GM23248 (cell line): ENCODE measurements around the gene MAGEB2. TPM values are rescaled to one million over a fixed set of nuclear protein-coding genes. Genes with fewer than 3 reads are reported as not detected.
"Not testable (repeated sequence)": the region's sequence is repeated elsewhere in the genome, so short reads cannot be mapped to it uniquely, and the experiment has no call there.

Experiments used
- DNase-seq: peaks from one replicate; pipeline ENCODE4 v3.0.0-alpha.2; 2015
- H2AFZ ChIP-seq: fragments of 200-600 bp; sonication (generic); 2 replicates; pipeline ENCODE4 v1.6.1; 2016; ENCODE audit warnings: antibody characterized with exemption
- H3F3A ChIP-seq: fragments of 200-600 bp; sonication (generic); 2 replicates; pipeline ENCODE4 v1.6.1; 2016; ENCODE audit warnings: mild to moderate bottlenecking, antibody characterized with exemption, mixed run types; ENCODE audit not compliant: insufficient read depth
- H3K27ac ChIP-seq: fragments of 200-600 bp; sonication (generic); 2 replicates; pipeline ENCODE4 v1.5.1; 2016; ENCODE audit warnings: mild to moderate bottlenecking
- H3K27me3 ChIP-seq: fragments of 200-600 bp; sonication (generic); replicated peaks from 2 replicates; pipeline ENCODE4 v1.6.1; 2016; ENCODE audit warnings: mild to moderate bottlenecking; ENCODE audit not compliant: insufficient read depth
- H3K36me3 ChIP-seq: fragments of 200-600 bp; sonication (generic); 2 replicates; pipeline ENCODE4 v1.6.1; 2016; ENCODE audit warnings: low read depth, mild to moderate bottlenecking
- H3K4me1 ChIP-seq: fragments of 200-600 bp; sonication (generic); 2 replicates; pipeline ENCODE4 v1.6.1; 2016; ENCODE audit warnings: mild to moderate bottlenecking; ENCODE audit not compliant: insufficient read depth
- H3K4me2 ChIP-seq: fragments of 200-600 bp; sonication (generic); one replicate; pipeline ENCODE4 v1.6.1; 2016; ENCODE audit warnings: mild to moderate bottlenecking; ENCODE audit not compliant: unreplicated experiment
- H3K4me3 ChIP-seq: fragments of 200-600 bp; sonication (generic); 2 replicates; pipeline ENCODE4 v1.5.1; 2016; ENCODE audit warnings: mild to moderate bottlenecking
- H3K79me2 ChIP-seq: fragments of 200-600 bp; sonication (generic); 2 replicates; pipeline ENCODE4 v1.6.1; 2016; ENCODE audit warnings: mild to moderate bottlenecking; ENCODE audit not compliant: insufficient read depth
- H3K9ac ChIP-seq: fragments of 200-600 bp; sonication (generic); 2 replicates; pipeline ENCODE4 v1.6.1; 2016; ENCODE audit warnings: mild to moderate bottlenecking
- H3K9me2 ChIP-seq: fragments of 200-600 bp; sonication (generic); 2 replicates; pipeline ENCODE4 v1.6.1; 2016; ENCODE audit warnings: mixed run types, mild to moderate bottlenecking, moderate library complexity; ENCODE audit not compliant: insufficient read depth
- H3K9me3 ChIP-seq: fragments of 200-600 bp; sonication (generic); one replicate; pipeline ENCODE4 v1.6.1; 2017; ENCODE audit warnings: low read depth
- H4K20me1 ChIP-seq: fragments of 200-600 bp; sonication (generic); 2 replicates; pipeline ENCODE4 v1.6.0; 2016; ENCODE audit not compliant: insufficient read depth
- EZH2 ChIP-seq: fragments of 200-600 bp; sonication (generic); IDR thresholded peaks from 2 replicates; pipeline ENCODE4 v1.6.1; 2018; ENCODE audit warnings: antibody characterized with exemption, mild to moderate bottlenecking; ENCODE audit not compliant: insufficient read depth, poor library complexity, severe bottlenecking
- EZH2phosphoT487 ChIP-seq: fragments of 200-600 bp; sonication (generic); IDR thresholded peaks from 2 replicates; pipeline ENCODE4 v1.6.1; 2018; ENCODE audit warnings: antibody characterized with exemption, moderate library complexity, mild to moderate bottlenecking, low read depth; ENCODE audit not compliant: insufficient read depth
- WGBS, 2 experiments: methylation state at CpG; one replicate each; pipeline ENCODE4 v1.1.6; 2015 to 2017; ENCODE audit warnings: low lambda C conversion rate in 2 of 2, low coverage in 1 of 2; ENCODE audit errors: missing lambda C conversion rate in 2 of 2; 5-methylcytosine and 5-hydroxymethylcytosine counted together
- in situ Hi-C: fragments of 300-500 bp; cut with MboI; formaldehyde crosslinking; loops from 2 replicates; pipeline ENCODE4 v1.15.0; 2020
- polyA plus RNA-seq: library from polyadenylated mRNA; unstranded; fragments of >200 nt; fragmentation: Nextera tagmentation; extraction: Ambion mirVana; gene quantifications from 2 replicates; pipeline ENCODE4 v1.2.1, GENCODE V29; 2016
- total RNA-seq: library from RNA; depleted of rRNA; stranded (reverse); fragments of >200 nt; shearing (Covaris generic); gene quantifications from 2 replicates; pipeline ENCODE4 v1.2.3, GENCODE V29; 2014

The MAGEB2 gene
- total and polyA plus RNA-seq, 2 experiments from 2014 or later = not detected

DNA sequence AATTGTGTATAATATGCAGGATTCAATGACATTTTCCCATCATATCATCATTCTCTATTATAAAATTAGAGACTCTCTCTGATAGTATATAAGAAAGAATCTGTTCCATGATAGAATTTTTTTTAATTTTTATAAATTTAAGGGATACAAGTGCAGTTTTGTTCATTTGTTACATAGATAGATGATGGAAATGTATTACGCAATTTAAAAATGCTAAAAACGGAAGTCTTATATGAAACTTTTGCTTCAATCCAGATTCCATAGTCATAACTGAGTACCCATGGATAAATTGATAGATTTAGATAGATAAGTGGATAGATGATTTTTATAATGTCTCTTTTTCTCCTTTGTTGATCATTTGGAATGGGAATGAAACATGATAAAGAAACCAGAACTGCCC is 24.9 kb upstream of the MAGEB2 start:
- in situ Hi-C loops = no loop called here
- H3K9ac ChIP-seq = no peak overlapping the region

GRCh38 chrX:30193910-30194309 is 21.5 kb upstream of the MAGEB2 start:
- 37 to 51% methylated on average over 5 to 6 of the region's 6 CpGs for WGBS, 2 experiments
- H3K27me3 ChIP-seq, in situ Hi-C loops: not testable (repeated sequence)

More for the DNA sequence above, 24.9 kb upstream of the MAGEB2 start:
- Histone ChIP-seq H3K36me3 (no peaks in the 10 kb centered on the region), H3K4me1 (no peaks in the 10 kb centered on the region), H3K9me3 (no peaks in the 10 kb centered on the region), H3K79me2 (no peaks in the 10 kb centered on the region), H3K27ac (no peak overlapping the region), H3K4me2 (no peak overlapping the region), H3K27me3 (no peaks in the 10 kb centered on the region), H3K9me2 (no peaks in the 10 kb centered on the region), H3K4me3 (no peak overlapping the region), H3F3A (no peaks in the 10 kb centered on the region), H4K20me1 (no peaks in the 10 kb centered on the region), H2AFZ (no peak overlapping the region)
- 75% methylated on average over 2 of the region's 2 CpGs for WGBS, 2 experiments
- no peak for TF ChIP-seq EZH2
- no peak for TF ChIP-seq EZH2phosphoT487
- no peak for DNase-seq

GRCh38 chrX:30196322-30196721 is 19.0 kb upstream of the MAGEB2 start:
- TF ChIP-seq EZH2 (no peak), EZH2phosphoT487 (no peak)
- H3K4me3 ChIP-seq = no peak overlapping the region
- H3K4me1 ChIP-seq = no peaks in the 10 kb centered on the region
- H4K20me1 ChIP-seq = no peaks in the 10 kb centered on the region
- H3K27me3 ChIP-seq = no peaks in the 10 kb centered on the region; the same call in 1 of the 2 replicates
- in situ Hi-C loops = no loop called here
- H3K36me3 ChIP-seq = no peaks in the 10 kb centered on the region
- no peaks in the 10 kb centered on the region for H3K79me2 ChIP-seq
- H3K9me2 ChIP-seq = no peaks in the 10 kb centered on the region
- H2AFZ ChIP-seq = no peak overlapping the region
- no peaks in the 10 kb centered on the region for H3K9me3 ChIP-seq
- no peak overlapping the region for H3K27ac ChIP-seq
- H3F3A ChIP-seq = no peaks in the 10 kb centered on the region
- peak; percentile 15 for DNase-seq
- H3K9ac ChIP-seq = no peak overlapping the region
- H3K4me2 ChIP-seq = no peak overlapping the region
- WGBS, 2 experiments = 8% methylated on average over 1 of the region's 1 CpG; no CpG with 5 or more reads in 1 of the 2 experiments

More at GRCh38 chrX:30193910-30194309, 21.5 kb upstream of the MAGEB2 start:
- not testable (repeated sequence) for H4K20me1 ChIP-seq, H3K4me3 ChIP-seq, H3K36me3 ChIP-seq, H3K79me2 ChIP-seq, H2AFZ ChIP-seq, H3K4me2 ChIP-seq, DNase-seq, H3K27ac ChIP-seq, H3K4me1 ChIP-seq, H3K9me2 ChIP-seq, H3K9ac ChIP-seq, H3F3A ChIP-seq, H3K9me3 ChIP-seq

DNA sequence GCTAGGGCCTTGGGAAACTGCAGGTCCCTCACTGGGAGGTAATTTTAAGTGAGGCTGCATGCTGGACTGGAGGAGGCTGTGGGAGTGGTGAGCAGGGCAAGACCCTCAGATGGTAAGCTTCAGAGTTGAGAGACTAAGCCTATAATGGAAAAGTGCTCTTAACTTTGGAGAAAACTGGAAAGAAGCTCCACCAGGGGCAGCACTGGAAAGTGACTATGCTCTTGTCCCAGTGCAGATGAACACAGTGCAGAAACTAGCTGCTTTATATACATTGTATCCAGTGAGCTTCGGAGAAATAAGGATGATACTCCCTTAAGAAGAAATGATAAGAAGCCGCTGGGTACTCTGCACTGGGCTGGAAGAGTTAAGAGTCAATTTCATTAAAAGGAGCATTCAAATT is 3.2 kb upstream of the MAGEB2 start:
- no peaks in the 10 kb centered on the region for H3K36me3 ChIP-seq
- H3K9ac ChIP-seq = no peak overlapping the region
- no peak for DNase-seq
- no peak overlapping the region for H3K4me2 ChIP-seq
- H3K4me1 ChIP-seq = no peaks in the 10 kb centered on the region
- H3K79me2 ChIP-seq = no peaks in the 10 kb centered on the region
- in situ Hi-C loops = no loop called here
- no peaks in the 10 kb centered on the region for H3F3A ChIP-seq
- H4K20me1 ChIP-seq = no peaks in the 10 kb centered on the region
- no peak overlapping the region for H3K4me3 ChIP-seq
- TF ChIP-seq EZH2phosphoT487 (no peak), EZH2 (no peak)
- H3K27ac ChIP-seq = no peak overlapping the region
- H3K9me3 ChIP-seq = no peaks in the 10 kb centered on the region
- H3K9me2 ChIP-seq = no peaks in the 10 kb centered on the region
- H2AFZ ChIP-seq = no peak overlapping the region
- H3K27me3 ChIP-seq = no peaks in the 10 kb centered on the region
- WGBS, 2 experiments = 15 to 19% methylated on average over 2 of the region's 2 CpGs

DNA sequence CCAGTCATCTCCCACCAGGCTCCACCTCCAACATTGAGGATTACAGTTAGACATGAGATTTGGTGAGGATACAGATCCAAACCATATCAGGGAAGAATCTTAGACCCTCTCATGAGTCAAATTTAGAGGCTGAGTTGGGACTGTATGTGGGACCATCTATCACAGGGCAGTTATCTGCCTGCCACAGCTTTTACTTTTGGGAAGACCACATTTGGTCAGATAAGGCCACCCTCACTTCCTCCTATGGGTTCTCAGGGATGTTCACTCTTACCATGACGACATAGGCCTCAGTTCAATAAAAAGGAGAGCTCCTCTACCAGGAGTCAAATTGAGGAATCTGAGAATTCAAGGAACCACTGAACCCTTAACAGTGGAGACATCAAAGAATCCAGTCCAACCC is 2.1 kb downstream of the MAGEB2 start:
- Histone ChIP-seq H3K9ac (no peak overlapping the region), H4K20me1 (no peaks in the 10 kb centered on the region), H2AFZ (no peak overlapping the region), H3K4me2 (no peak overlapping the region), H3K79me2 (no peaks in the 10 kb centered on the region), H3K27ac (no peak overlapping the region), H3K9me3 (no peaks in the 10 kb centered on the region), H3F3A (no peaks in the 10 kb centered on the region), H3K4me3 (no peak overlapping the region), H3K4me1 (no peaks in the 10 kb centered on the region), H3K36me3 (no peaks in the 10 kb centered on the region), H3K27me3 (no peaks in the 10 kb centered on the region), H3K9me2 (no peaks in the 10 kb centered on the region)
- no peak for DNase-seq
- no peak for TF ChIP-seq EZH2phosphoT487
- TF ChIP-seq EZH2 = no peak
- in situ Hi-C loops = no loop called here
- 0 to 22% methylated on average over 1 of the region's 1 CpG for WGBS, 2 experiments
